GM21360 (cell line): ENCODE data around the gene NOC2L.
"Not testable (repeated sequence)": the region's sequence is repeated elsewhere in the genome, so short reads cannot be mapped to it uniquely, and the experiment has no call there.

ENCODE experiments used
- ATAC-seq: cut with Tn5 transposase; IDR thresholded peaks from one replicate; pipeline ENCODE4 v1.9.1; 2021; ENCODE audit warnings: mild to moderate bottlenecking, moderate library complexity; ENCODE audit not compliant: unreplicated experiment

NOC2L gene

DNA sequence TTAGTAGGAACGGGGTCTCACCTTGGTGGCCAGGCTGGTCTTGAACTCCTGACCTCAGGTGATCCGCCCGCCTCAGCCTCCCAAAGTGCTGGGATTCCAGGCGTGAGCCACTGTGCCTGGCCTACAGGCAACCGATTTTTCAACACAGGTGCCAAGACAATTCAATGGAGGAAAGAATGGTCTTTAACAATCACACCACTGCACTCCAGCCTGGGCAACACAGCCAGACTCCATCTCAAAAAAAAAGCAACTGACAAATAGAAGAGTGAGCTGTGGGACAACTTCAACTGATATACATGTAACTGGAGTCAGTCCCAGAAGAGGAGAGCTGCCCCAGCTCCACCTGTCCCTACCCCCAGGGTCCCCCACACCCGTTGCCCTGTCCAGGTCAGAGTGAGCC lies 35.5 kb upstream of the NOC2L start:
- not testable (repeated sequence) for ATAC-seq

DNA sequence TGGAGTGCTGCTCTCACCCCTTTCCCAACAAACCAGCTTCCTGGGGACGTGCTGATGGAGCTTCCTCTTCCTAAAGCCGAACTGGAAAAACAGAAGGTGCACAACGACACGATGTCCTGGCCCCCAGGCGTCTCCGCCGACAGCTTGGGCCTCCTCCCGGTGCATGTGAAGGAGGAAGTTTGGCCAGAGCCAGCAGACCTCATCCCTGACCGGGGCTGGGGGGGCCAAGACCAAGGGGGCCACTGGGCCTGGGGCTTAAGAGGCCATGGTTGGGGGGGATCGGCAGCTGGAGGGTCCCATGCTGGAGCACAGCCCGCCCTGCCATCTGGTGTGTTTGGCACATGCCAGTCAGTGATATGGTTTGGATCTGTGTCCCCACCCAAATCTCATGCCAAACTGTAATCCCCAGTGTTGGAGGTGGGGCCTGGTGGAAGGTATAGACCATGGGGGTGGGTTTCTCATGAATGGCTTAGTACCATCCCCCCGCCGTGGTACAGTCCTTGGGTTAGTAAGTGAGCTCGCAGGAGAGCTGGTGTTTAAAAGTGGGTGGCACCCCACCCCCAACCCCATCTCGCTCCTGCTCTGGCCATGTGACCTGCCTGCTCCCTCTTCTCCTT lies 34.4 kb upstream of the NOC2L start:
- ATAC-seq, result no peak

DNA sequence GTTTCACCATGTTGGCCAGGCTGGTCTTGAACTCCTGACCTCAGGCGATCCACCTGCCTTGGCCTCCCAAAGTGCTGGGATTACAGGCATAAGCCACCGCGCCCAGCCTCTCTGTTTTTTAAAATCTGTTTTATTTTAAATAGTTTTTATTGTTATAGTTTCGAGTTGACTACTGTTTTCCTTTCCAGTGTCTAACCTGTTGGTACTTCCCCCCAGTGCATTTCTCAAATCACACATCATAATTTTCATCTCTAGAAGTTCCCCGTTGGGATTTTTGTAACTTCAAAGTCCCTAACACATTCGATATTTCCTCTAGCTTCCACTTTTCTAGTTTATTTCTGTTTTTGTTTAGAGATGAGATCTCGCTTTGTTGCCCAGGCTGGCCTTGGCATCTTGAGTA lies 33.3 kb upstream of the NOC2L start:
- no peak for ATAC-seq

DNA sequence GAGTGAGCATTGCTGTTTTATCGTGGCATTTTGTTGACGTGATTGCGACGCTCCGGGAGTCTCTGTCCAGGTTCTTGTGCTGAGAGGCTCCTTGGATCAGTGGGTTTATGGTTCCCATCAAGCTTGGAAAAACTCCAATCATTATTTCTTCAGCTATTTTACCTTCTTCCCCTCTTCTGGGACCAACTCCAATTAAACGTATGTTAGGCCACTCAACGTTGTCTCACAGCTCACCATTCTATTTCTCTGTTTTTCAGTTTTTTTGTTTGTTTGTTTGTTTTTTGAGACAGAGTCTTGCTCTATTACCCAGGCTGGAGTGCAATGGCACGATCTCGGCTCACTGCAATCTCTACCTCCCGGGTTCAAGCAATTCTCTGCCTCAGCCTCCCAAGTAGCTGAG lies 32.8 kb upstream of the NOC2L start:
- no peak for ATAC-seq

DNA sequence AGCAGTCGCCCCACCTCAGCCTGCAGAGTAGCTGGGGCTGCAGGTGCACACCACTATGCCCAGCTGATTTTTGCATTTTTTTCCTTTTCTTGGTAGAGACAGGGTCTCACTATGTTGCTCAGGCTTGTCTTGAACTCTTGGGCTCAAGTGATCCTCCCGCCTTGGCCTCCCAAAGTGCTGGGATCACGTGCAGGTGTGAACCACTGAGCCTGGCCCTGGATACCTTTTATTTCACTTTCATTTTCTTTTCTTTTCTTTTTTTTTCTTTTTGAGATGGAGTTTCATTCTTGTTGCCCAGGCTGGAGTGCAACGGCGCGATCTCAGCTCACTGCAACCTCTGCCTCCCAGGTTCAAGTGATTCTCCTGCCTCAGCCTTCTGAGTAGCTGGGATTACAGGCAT lies 32.2 kb upstream of the NOC2L start:
- not testable (repeated sequence) for ATAC-seq

DNA sequence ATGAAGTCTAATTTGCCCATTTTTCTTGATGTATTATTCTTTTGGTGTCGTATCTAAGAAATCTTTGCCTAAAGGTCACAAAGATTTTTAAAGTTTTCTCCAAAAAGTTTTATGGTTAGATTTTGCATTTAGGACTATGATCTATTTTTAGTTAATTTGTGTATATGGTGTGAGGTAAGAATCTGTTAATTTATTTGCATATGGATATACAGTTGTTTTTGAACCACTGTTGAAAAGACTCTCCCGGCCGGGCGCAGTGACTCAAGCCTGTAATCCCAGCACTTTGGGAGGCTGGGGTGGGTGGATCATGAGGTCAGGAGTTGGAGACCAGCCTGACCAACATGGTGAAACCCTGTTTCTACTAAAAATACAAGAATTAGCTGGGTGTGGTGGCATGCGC lies 29.0 kb upstream of the NOC2L start:
- not testable (repeated sequence) for ATAC-seq

DNA sequence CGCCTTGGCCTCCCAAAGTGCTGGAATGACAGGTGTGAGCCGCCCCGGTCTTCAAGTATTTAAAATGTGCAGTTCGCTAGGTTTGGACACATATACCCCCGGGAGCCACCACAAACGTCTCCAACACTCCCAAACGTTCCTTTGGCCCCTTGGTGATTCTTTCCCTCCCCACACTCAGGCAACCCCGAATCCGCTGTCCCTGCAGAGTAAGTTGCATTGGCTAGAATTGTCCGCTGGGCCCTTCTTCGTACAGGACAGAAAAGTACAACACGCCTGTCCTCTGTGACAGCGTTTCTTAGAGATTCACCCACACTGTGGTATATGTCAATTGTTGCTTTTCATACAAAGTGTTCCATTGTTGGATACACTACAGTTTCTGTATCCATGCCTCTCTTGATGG lies 26.1 kb upstream of the NOC2L start:
- no peak for ATAC-seq

DNA sequence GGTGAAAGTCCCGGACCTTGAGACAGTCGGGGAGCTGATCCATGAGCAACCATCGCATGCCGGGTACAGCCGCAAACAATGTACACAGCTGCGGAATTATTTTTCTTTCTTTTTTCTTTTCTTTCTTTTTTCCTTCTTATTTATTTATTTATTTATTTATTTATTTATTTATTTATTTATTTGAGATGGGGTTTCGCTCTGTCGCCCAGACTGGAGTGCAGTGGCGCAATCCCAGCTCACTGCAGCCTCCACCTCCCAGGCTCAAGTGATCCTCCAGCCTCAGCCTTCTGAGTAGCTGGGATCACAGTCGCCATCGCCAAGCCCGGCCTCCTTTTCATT lies 25.4 kb upstream of the NOC2L start:
- ATAC-seq, result no peak

DNA sequence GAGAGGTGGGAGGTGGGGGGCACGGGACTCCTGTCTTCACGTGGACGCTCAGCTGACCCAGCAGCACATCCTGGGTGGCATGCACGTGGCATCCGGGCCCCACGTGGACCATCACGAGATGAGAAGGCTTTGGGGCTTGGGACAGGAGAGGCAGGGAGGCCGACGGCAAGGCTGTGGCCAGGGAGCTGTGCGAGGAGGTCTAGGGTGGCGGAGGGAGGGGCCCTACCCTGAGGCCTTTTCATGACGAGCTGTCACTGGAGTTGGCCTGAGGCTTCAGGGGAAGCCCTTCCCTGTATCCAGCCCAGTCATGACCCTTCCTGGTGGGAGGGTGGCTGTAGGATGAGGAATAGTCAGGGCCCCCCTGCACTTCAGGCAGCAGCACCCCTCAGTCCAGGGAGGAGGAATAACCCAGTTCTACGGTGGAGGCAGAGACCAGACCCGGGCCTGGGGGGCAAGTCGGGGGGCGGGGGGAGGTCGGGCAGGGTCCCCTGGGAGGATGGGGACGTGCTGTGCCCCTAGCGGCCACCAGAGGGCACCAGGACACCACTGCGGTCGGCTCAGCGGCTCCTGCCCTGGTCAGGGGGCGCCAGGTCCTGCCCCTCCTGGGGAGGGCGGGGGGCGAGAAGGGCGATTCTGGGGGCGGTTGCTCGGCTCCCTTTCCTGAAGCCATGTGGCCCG lies 24.9 kb upstream of the NOC2L start:
- ATAC-seq, result no peak

DNA sequence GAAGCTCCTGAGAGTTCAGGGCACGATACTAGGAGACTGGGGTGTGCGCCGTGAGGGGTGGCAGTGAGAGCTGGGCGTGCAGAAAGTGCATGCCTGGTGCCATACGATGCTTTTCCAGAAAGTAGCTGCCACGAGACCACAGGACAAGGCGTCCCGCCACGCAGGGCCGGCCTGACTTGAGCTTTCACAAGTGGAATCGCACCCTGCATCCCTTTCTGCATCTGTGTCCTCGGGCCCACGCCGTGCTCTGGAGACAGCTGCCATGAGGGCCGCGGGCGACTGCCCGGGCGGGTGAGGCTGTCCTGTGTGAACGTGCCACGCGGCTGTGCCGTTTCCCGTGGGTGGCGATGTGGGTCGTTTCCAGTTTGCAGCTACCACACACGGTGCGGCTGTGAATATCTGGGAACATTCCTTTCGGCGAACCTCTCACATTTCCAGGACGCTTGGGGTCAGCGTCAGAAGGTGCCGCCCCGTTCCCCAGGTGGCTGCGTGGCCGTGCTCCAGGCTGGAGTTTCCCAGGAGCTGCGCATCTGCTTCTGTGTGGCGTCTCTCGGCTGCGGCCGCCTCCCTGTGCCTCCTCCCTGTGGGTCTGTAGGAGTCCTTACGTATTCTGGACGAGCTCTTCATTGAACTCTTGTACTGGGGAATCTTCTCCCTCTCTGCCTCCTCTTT lies 23.8 kb upstream of the NOC2L start:
- ATAC-seq, result no peak

DNA sequence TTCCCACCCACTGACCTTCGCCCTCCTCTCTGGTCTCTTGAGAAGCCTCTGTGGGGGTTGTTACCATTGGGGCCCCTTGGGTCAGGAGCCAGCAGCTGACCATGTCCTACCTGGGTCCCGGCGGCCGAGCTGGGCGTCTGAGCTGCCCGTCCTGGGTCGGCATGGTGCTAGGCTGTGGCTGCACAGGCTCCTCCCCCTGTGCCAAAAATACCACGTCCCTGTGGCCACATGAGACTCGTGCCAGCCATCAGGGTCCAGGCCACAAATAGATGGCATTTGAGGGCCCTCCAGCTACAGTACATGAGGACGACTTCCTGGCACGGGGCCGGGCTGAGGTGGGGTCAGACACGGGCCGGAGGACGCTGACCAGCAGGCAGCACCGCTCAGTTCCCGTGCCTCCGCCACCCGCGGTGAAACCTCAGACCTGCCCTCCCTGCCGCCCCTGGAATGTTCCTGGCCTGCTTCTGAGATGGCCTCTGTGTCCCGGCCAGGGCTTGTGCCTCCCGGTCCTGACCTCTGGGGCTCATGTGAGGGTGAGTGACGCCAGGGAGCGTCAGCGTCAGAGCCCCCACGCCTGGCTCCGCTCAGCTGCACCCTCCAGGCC lies 23.0 kb upstream of the NOC2L start, which contains the start of gene PERM1:
PERM1 (minus strand) TSS at position 139 of the 604 bp plus-strand sequence. CDS start 1,064 bp downstream, outside the sequence.
- ATAC-seq, result no peak

DNA sequence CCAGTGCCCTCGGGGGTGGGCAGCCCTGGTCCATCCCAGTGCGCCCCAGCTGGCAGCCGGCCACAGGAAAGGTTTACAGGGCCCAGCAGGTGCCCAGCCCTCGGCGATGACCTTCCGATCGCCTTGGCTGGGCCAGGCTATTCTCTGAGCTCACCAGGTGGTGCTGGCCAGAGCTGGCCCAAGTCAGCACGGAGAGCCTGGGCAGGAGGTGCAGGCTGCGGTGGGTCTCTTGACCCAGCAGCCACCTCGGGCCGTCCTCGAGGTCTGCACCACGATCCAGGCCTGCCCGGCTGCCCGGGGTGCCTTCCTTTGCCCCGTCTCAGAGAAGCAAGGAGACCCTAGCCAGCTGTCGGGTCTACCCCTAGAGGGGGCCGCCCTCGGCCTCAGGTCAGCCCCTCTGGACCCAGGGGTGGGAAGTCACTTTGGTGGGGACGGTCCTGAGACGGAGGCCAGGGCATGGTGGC lies 22.5 kb upstream of the NOC2L start:
- ATAC-seq, result no peak

DNA sequence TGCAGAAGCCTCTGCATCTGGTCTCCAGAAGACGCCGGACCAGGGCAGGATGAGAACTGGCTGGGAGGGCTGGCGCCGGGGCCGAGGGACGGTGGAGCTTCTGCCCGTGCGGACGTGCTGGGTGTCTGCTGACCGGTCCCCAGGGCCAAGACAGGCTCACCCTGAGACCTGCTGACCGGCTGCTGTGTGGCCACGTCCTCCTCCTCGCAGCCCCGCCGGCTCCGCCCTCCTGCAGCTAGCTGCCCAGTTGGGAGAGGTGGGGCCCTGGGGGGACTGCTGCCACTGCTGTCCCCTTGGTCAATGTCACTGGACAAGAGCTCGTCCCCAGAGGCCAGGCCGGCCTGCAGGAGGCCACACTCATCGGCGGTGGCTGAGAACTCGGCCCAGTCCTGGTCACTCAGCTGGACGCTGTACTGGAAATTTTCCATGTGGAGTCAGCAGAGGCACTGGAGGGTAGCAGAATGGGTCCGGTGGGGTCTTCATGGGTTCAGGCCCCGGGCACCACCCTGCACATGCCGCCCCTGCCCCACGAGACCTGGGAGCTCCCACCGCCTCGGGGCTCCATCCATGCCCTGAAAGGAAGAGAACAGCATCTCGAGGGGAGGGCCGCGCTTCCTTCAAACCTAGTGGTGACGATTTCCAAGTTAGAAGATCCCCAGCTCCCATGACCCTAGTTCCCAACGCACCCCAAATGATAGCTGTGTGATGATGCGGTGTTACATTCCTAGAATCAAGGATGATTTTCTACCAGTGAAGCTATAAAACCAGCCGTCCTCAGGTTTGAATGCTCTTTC lies 21.7 kb upstream of the NOC2L start:
- ATAC-seq, result no peak

DNA sequence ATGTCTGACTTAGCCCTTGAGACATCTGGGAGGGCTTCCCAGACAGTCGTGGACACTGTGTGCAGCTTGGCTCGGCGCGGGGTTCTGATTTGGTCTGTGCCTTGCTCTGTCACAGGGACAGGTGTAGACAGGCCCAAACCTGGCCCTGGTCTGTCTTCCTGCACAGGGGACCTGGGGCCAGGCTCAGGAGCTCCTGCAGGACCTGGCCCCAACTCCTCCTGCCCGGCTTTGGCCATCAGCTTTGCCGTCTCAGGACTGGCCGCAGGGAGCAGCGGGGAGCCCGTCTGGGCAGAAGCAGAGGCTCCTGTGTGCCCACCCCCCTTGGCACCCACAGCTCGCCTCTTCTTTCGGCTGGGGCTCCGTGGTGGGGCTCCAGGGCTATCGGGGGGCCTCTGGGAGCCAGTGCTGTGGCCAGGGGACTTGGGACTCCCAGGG lies 21.1 kb upstream of the NOC2L start:
- ATAC-seq, result no peak

DNA sequence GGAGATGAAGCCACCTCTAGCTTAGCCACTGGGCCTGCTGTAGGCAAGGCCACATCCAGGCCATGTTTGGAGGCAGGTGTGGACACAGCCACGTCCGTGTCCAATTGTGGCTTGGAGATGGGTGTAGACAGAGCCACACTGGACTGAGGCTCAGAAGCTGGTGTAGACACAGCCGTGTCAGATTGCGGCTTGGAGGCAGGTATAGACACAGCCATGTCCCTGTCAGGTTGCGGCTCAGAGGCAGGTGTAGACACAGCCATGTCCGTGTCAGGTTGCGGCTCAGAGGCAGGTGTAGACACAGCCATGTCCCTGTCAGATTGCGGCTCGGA lies 20.7 kb upstream of the NOC2L start:
- no peak for ATAC-seq

DNA sequence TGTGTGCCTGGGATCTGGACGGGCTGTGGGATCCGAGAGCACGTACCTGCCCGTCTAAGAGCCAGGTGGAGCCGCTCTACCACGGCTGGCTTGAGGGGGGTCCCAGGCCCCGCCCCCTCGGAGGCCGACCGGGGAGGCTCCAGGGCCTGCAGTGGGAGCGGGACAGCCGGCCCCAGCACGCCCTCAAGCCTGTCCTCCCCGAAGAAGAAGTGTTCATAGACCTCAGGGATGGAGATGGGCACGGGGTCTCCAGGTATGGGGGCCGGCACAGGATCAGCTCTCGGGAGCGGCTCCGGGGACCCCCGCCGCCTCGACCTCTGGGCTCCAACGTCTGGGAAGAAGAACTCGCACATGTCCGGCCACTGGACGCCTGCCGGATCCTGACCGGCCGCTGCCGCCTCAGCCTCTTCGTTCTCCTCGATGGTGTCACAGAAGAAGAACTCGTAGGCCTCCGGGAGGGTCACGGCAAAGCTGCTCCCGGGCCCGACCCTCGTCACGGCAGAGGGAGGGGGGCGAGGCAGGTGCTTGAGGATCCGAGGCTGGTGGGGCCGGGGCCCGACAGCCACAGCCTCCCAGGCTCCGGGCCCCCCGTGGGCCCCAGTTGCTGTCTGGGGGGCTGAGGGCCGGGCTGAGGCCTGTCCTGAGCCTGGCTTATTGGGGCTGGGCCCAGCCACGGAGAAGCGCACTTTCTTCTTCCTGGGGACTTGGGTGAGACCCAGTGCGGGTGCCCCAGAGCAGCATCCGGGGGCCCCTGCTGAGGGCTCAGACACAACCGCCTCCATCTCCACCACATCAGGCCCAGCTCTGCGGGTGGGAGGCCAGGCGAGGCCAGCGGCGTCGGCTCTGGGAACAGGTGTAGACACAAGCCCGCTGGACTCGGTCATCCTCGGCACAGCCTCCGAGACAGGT lies 20.0 kb upstream of the NOC2L start:
- ATAC-seq, result no peak

DNA sequence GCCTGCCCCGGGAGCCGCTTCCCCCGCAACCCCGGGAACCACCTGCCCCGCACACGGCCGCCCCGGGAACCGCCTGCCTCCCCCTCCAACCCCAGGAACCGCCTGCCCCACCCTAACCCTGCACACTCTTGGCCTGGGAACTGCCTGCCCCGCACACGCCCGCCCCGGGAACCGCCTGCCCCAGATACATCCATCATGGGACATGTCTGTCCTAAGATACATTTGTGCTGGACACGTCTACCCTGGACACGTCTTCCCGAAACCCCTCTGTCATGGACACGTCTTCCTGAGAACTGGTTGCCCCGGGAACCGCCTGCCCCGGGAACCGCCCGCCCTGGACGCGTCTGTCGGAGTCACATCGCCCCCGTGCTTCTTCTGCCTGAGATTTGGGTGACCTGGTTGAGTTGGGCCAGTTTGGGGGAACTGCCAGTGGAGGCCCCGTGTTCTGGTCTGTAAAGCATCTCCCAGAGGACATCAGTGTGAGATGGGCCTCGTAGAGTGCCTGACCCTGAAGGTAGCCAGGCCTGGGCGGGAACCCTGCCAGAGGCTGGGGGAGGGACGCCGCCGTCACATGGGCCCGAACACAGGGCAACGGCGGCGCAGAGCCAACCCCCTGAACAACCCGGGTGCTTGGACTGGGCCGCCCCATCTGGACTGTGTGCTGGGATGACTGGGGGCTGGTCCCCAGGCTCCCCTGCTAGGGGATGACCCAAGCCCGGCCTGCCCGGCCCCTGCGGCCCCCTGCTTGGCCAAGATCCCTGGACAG lies 19.2 kb upstream of the NOC2L start:
- ATAC-seq, result no peak

DNA sequence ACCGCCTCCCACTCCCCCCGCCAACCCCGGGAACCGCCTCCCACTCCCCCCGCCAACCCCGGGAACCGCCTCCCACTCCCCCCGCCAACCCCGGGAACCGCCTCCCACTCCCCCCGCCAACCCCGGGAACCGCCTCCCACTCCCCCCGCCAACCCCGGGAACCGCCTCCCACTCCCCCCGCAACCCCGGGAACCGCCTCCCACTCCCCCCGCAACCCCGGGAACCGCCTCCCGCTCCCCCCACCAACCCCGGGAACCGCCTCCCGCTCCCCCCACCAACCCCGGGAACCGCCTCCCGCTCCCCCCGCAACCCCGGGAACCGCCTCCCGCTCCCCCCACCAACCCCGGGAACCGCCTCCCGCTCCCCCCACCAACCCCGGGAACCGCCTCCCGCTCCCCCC lies 17.7 kb upstream of the NOC2L start:
- not testable (repeated sequence) for ATAC-seq

DNA sequence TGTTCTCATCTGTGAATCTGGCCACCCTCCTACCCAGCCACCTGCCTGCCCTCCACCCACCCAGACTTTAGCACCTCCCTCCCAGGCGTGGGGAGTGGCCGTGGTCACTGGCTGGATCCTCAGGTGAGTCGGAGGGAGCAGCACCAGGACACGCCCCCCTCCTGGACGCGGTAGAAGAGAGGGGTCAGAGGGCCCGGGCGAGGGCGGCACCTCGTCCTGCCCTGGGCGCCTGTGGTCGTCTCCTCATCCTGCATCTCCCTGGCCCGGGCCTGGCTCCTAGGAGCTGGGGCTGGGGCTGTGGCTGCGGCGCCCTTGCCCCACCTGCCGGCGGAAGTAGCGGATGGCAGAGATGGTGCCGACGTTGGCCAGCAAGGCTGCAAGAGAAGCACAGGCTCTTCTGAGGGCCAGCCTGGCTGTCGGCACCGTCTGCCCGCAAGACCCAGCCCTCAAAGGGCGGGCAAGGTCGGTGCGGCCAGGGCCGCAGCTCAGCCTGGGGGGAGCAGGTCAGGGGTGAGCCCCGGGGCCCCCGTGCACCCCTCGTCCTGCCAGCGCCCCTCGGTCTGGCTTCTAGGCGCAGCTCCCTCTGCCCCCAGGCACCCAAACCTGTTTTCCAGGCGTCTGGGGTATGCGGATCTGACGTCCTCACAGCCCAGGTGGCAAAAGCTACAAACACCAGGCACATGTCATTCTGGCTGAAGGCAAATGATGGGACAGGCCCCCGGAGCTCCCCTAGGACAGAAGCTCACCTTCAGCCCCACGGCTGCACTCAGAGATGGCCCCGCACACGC lies 17.0 kb upstream of the NOC2L start:
- ATAC-seq, result no peak
